Measurements from ENCODE around the gene FAM50B.
"Not testable (repeated sequence)": the region's sequence is repeated elsewhere in the genome, so short reads cannot be mapped to it uniquely, and the experiment has no call there.

FAM50B gene

DNA sequence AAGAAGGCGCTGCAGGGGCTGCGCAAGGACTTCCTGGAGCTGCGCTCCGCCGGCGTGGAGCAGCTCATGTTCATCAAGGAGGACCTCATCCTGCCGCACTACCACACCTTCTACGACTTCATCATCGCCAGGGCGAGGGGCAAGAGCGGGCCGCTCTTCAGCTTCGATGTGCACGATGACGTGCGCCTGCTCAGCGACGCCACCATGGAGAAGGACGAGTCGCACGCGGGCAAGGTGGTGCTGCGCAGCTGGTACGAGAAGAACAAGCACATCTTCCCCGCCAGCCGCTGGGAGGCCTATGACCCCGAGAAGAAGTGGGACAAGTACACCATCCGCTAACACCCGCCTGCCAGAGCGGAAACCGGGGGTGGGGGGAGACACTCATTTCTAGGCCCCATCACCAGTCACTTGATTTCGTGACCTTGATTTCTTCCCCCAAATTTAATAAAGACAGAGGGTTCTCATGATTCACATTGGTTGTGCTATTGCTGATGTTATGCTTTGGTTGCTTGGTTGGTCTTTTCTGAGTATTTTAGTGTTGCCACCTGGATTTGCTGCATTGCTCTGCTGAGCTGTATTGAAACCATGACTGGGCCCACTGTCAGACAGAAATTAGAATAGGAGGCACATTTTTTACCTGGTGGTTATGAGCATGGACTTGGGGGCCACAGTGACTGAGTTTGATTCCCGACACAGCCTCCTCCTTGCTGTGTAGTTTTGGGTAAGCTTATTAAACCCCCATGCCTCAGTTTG lies 1.5 kb downstream of the FAM50B start:
- DNase-seq, result no peak

DNA sequence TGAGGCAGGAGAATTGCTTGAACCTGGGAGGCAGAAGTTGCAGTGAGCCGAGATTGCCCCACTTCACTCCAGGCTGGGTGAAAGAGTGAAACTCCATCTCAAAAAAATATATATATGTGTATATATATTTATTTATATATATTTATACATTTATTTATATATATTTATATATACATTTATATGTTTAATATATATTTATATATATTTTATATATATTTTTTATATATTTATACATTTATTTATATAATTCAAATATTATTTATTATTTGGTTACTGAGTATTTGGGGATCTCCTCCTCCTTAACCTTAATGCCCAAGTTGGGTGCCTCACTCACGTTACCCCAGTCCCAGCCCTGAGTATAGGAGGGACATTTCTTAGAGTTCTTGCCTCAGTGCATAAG lies 2.7 kb downstream of the FAM50B start:
- DNase-seq, result no peak

DNA sequence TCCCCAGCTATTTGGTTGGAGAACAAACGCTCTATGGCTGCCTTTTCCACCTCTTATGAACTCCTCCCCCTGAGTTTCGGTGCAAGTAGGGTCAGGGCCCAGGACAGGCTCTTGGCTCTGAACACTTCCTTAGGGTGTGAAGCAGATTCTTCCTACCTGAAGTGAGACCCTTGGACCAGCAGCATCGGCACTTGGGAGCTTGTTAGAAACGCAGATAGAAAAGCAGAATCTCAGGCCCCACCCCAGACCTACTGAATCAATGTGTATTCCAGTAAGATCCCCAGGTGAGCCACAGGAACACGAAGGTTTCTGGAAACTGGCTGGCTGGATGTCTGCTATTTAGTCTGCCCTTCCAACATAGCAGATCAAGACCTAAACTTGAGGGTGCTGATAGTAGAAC lies 3.2 kb downstream of the FAM50B start:
- DNase-seq, result no peak

DNA sequence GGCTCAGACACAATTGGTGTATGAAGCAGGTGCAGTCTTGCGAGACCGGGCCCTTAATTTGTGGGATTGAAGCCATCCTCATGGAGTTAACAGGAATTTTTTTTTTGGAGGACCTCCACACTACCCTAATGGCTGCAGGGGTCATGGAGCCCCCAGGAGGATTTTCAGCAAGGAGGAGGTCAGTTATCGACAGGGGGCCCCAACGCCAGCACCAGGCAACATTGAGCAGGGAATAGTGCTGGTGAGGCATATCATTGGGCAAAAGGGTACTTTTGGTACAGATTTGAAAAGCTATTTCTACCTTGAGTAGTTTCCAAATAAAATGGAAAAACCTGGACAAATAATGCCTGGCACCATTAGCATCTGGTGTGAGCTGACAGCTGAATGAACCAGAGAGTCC lies 6.7 kb downstream of the FAM50B start:
- no peak for DNase-seq

DNA sequence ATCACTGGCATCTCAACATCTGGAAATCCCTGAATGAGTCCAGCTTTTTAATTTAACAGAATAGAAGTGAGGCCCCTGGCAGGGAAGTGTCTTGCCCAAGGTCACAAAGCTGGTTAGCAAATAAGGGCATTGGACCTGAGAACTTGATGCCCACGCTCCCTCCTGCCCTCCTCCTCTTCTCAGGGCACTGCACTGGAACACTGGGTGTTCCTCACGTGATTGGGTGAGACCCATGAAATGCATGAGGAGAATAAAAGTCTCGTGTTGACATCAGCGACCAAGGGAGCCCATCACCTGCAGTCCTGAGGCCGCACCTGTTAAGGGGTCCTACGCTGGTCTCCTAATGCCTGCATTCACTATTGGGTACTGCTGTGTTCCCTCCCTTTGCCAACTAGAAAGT lies 7.4 kb downstream of the FAM50B start:
- DNase-seq, result no peak

DNA sequence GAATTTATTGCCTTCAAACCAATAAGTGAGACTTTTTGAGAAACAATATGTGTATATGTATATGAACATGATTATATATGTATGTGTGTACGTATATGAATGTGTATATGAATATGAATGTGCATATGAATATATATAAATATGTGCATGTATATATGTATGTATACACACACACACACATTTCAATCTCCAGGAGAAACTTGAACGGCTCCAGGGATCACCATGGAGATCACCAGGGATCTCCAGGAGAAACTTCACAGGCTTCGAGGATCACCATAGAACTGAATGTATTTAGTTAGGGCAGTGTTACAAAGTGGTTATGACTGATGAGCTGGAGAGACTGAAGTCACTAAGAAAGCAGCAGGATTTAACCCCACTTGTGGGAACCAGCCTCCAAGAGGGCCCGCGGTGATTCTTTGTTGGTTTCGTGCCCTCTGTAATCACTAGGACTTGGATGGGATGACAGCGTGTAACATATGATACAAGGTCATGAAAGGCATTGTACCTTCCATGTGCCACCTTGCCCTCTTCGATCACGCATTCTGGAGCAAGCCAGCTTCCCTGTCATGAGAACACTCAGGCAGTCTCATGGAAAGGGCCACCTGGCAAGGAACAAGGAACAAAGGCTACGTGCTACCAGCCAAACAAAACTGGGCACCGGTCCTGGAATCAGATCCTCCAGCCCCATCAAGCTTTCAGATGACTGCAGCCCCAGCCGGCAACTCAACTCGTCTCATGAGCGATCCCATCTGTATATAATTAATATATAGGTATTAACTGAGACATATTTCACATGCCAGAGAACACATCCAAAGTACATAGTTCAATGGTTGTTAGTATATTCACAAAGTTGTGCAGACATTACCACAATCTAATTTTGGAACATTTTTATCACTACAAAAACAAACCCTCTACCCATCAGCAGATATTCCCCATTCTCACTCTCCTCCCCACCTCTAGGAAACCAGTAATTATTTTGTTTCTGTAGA lies 8.6 kb downstream of the FAM50B start:
- peak; percentile 19 for DNase-seq

DNA sequence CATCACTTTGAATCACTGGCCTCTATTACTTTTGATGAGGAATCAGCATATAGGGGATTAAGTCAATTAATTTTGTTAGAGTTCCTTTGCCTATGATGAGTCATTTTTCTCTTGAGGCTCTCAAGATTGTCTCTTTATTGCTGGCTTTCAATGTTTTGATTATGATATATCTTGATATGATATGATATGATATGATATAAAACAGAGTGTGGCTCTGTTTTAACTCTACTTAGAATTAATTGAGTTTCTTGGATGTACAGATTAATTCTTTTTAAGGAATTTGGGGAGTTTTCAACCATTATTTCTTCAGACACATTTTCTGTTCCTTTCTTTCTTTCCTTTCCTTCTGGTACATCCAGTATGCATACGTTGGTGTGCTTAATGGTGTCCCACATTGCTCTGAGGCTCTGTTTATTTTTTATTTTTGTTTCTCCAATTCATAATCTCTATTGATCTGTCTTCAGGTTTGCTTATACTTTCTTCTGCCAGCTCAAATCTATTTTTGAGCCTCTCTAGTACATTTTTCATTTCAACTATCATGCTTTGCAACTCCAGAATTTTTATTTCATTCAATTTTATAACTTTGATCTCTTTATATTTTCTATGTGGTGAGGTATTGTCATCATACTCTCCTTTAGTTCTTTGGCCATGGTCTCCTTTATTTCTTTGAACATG lies 10.8 kb downstream of the FAM50B start:
- no peak for DNase-seq

DNA sequence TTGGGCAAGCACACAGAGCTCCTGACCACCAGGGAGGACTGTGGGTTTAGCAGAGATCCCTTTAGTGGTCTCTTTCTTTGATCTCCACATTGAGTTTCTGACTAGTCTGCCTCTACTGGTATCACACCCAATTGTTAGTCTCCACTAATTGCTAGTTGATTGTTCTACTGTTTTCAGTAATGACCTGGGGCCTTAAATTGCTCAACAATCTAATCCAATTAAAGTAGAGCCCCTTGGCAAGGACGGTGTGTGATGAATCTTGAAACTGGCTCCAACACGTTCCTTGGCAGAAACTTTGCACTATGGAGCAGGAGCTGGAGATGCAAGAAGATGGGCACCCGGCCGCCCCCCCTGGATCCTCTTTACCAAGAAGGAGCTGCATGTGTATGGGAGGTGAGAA lies 12.3 kb downstream of the FAM50B start:
- DNase-seq, result no peak

DNA sequence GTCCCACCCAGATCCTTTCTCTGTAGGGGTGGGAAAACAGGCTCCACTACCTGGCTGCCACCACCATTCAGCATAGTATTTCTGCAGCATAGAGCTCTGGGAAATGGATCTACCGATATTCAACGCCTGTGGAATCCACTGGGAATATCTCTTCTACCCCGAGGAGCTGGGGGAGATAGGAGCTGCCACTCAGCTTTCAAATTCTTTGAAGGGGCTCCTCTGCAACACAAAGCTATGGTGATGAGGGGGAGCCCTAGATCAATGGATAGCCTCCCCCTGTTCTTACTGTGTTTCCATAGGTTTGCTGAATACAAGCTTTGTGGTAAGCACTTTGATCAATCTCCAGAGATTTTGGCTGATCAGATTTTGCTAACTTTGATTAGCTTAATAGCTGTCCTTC lies 12.9 kb downstream of the FAM50B start:
- DNase-seq, result no peak

DNA sequence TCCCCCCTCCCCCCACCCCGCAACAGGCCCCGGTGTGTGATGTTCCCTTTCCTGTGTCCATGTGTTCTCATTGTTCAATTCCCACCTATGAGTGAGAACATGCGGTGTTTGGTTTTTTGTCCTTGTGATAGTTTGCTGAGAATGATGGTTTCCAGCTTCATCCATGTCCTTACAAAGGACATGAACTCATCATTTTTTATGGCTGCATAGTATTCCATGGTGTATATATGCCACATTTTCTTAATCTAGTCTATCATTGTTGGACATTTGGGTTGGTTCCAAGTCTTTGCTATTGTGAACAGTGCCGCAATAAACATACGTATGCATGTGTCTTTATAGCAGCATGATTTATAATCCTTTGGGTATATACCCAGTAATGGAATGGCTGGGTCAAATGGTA lies 14.1 kb downstream of the FAM50B start:
- not testable (repeated sequence) for DNase-seq

DNA sequence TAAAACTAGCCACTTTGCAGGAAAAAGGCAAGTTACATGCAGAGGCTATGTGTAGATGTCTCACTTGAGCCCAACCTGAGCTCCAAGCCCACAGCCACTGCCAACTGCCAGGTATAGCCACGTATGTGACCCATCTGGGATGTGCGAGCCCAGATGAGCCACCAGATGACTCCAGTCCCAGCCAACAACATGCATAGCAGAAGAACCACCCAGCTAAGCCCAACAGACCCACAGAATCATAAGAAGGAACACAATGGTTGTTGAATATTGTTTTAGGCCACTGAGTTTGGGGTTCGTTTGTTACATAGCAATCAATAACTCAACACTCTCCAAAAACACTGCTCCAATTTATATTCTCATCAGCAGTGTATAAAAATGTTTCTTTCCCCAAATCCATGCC lies 16.3 kb downstream of the FAM50B start:
- no peak for DNase-seq

DNA sequence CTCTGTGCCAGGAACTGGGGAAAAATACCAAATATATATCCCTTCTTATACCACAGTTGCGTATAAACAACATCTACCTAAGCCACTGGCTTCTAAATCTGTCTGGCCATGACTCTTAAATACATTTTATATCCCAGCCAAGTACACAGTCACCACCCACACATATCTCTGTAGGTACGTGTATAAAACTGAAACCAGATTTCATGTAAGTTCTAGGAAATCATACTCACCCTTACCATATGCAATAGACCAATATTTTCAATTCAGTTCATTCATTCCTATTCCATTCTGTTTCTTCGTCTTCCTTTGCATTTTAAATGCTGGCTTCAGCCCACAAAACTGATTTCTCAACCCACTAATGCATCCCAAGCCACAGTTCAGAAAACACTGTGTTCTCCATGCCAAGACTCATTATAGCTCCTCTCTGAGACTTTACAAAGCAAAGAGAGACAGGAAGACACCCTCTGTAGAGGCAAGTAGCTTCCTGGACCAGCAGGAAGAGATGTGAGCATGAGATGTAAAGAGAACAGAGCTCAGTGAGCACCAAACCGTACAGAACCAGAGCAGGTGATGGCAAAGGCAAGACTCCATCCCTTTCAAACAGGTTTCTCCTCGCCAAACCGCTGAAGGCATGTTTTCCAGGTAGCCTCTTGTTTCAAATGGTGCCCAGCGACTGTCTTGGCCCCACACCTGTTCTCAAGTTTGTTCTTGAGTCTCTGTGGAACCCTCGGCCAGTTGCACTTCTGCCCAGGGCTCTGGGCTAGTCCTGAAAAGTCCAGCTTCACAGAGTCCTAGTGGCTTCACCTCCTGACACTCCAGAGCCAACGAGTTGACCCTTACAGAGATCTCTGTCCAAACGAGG lies 18.7 kb downstream of the FAM50B start:
- DNase-seq, result no peak

DNA sequence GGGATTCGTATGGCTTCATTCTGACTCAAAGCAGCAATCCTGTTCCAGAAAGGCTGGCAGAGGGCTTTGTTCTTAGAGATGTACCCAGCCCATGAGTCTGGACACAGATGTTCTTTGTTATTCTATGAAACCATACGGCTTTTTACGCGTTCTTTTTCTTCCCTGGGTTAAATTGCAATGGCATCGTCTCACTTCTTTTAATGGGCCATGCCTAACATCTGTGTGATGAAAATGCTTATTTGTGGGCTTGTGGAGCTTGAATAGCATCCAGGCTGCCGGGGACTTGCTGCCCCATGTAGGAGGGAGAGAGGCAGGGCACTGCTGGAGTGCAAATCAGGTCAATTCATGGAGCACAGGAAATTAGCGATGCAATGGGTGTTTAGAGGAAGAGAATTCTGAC lies 19.4 kb downstream of the FAM50B start:
- no peak for DNase-seq

DNA sequence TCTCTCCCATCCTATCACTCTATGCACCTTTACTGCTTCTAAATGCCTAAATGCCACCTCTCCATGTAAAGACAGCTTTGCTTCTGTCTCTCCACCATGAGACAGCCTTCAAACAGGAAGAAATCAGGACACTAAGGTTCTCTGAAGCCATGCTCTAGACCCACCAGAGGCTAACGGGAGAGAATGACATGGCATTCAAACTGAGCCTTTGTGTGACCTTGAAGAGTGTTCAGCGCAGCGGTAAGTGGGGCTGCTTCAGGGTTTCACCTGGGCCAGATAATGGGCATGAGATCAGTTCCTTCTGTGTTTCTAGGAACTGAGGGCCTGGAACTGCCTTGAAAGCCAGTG lies 20.1 kb downstream of the FAM50B start:
- no peak for DNase-seq

DNA sequence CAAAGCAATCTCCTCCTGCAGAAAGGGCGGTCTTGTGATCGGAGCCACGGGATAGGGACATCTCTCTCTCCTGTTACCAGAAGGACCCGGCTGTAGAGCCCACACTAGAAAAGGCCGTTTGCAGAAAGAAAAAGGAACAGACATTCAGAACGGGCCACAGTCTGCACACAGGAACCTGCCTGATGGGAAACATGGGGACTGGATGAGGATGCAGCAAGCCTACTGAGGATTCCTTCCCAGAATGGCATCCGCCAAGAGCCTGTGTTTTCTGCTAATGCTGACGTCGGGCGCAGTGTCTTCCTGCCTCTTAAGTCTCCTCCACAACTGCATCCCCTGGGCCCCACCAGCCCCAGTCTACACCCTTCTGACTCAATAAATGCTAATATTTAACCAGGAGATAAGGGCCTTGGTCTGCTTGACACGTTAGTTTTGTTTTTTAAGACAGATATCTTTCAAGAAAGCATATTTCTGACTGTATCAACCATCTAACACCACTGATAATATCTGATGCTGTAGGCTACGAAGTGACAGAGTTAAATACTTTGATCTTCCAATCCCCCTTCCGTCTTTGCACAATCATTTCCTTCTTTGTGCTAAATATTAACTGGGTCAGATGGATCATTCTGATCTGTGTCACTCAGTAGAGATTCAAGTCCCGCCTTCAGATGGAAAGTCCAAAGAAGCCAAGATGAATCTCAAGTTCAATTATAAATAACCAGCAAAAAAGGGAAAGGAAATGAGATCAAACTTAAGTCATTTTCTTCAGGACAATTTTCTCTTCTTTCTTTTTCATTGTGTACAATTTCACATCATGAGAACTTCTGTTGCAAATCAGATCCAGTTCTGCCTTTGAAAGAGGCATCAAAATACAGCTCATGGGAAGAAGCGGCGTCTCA lies 20.7 kb downstream of the FAM50B start:
- DNase-seq, result no peak

DNA sequence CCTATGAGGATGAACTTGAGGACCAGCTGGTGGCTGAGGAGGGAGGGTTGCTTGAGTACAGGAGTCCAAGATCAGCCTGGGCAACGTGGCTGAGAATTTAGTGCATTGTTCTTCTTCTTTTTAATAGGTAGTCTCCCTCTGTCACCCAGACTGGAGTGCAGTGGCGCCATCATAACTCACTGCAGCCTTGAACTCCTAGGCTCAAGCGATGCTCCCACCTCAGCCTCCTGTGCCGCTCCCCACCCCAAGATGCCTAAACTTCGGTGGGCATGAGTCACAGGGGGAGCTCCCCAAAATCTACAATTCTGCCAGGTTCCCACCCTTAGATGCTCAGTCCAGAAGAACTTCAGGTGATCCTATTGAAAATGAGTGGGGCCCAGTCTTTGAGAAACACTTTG lies 21.4 kb downstream of the FAM50B start:
- DNase-seq, result no peak

DNA sequence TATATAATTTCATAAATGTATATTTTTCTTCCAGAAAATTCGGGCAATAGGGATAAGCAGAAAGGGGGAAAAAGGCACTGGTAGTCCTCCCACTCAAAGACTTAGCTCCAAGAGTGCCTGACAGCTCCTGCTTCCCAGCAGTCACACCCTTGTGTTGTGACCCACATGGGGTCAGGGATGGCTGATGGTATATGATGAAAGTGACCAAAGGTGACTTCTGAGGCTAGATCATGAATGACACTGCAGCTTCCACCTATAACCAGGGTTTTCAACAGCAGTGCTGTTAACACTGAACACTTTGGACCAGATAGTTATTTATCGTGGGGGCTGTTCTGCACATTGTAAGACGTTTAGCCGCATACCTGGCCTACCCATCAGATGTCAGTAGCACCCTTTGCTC lies 22.3 kb downstream of the FAM50B start:
- no peak for DNase-seq

DNA sequence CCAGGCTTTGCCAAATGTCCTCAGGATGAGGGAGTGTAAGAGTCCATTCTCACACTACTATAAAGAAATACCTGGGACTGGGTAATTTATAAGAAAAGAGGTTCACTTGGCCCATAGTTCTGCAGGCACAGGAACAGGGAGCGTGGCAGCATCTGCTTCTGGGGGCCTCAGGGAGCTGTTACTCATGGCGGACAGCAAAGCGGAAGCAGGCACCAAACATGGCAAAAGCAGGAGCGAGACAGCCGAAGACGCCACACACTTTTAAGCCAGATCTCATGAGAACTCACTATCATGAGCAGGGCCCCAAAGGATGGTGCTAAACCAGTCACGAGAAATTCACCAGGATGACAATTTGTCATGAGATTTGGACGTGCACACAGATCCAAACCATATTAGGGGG lies 22.8 kb downstream of the FAM50B start:
- DNase-seq, result no peak

DNA sequence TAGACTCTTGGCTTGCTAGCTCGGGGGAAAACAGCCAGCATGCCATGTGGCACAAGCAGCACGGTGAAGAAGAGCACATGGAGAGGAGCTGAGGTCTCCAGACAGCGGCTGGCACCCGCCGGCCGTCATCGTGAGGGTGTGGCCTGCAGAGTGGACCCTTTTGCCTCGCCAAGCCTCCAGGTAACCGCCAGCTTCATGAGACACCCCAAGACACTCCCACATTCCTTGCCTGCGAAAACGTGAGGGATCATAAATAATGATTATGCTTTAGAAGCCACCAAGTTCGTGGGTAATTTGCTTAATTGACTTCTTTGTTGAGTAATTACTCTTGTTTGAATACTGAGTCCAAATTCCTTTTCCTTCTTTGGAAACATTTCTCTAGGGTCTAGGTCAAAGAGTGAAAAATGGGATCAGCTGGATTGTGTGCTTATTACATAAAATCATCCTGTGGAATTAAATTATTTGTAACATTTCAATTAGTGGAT lies 23.2 kb downstream of the FAM50B start:
- DNase-seq, result no peak

DNA sequence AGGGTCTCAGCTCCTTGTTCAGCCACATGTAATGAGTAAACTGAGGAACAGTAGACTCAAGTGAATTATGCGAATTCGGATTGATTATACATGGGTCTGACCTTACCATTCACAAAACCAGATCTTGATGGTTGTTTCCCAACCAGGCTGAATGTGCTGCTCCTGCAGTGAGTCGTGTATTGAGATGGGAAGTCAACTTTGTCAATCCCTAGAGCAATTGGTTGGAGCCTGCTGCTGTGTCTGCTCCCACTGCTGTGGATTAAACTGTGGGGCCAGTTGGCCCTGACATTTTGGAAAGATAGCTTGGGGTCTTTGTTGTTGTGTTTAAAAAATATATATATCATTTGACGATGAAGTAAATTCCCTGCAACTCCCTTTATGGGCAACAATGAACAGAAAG lies 23.9 kb downstream of the FAM50B start:
- no peak for DNase-seq

DNA sequence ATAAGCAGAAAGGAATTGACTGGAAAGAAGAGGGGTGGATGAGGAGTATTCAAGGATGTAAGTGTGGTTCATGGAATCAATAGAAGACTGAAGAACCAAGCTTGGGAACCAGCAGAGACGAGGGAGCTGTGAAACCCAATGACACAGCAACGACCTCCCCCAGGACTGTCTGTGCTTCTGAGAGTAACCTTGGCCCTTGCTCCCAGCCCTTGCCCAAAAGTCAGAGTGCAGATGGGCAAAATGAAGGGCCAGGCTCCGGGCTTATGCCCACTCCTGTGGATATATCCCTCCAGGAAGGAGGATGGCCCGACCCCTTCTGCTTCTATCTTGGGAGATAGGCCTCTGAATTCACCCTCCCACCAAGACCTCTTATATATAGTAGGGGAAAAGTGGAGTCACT lies 24.9 kb downstream of the FAM50B start:
- DNase-seq, result no peak

DNA sequence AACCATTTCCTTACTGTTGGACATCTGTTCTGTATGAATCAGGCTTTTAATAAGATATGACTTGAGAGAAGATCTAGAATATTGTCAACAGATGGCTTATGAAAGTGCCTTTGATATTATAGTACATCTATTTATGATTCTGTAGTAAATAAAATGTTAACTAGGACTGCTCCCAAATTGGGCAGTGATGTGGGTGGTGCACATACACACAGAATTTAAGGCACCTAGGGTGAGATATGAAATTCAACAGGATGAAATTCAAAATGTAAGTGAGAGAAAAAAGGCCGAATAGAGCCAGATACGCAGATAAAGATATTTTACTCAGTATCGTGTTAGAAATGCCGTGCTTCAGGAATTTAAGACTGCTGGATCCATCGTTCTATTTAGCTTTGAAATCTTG lies 26.3 kb downstream of the FAM50B start:
- DNase-seq, result no peak
